ENCODE data around the gene NLRP11. TPM values are rescaled to one million over a fixed set of nuclear protein-coding genes. Genes with fewer than 3 reads are reported as not detected.

Gene NLRP11
- under 1 TPM in 1 of 2 donors, not detected in 1; 0.11 TPM for total RNA-seq

GRCh38 chr19:55831846-55832245 is at the start of gene NLRP11:
TSS of gene NLRP11 (minus strand) at chr19:55831999. CDS start at chr19:55818174, 13,825 bp downstream.
- no peaks in the 10 kb centered on the region for H3K36me3 Mint-ChIP-seq (ENCODE audit: low read depth)
- H3K4me3 Mint-ChIP-seq, result no peak within 1 kb of the TSS
- H3K9me3 Mint-ChIP-seq, result no peaks in the 10 kb centered on the region
- H3K27me3 Mint-ChIP-seq, result peaks cover 5% of the 10 kb centered on the region
- no peaks in the 10 kb centered on the region for H3K4me1 Mint-ChIP-seq
- no peak for ATAC-seq (replicated peaks)
- H3K27ac Mint-ChIP-seq, result no peak within 1 kb of the TSS

GRCh38 chr19:55877211-55877610 is 45.4 kb upstream of the NLRP11 start:
- H3K9me3 Mint-ChIP-seq, result peaks cover 16% of the 10 kb centered on the region
- ATAC-seq (replicated peaks), result no peak
- no peak overlapping the region for H3K4me3 Mint-ChIP-seq
- no peaks in the 10 kb centered on the region for H3K36me3 Mint-ChIP-seq (ENCODE audit: low read depth)
- no peaks in the 10 kb centered on the region for H3K4me1 Mint-ChIP-seq
- H3K27ac Mint-ChIP-seq, result no peak overlapping the region
- peaks cover 4% of the 10 kb centered on the region for H3K27me3 Mint-ChIP-seq

- no peak for ATAC-seq (replicated peaks)
- Mint-ChIP-seq H3K4me1 (no peaks in the 10 kb centered on the region), H3K27me3 (peaks cover 4% of the 10 kb centered on the region), H3K27ac (no peak overlapping the region), H3K36me3 (ENCODE audit: low read depth) (no peaks in the 10 kb centered on the region), H3K4me3 (no peak overlapping the region), H3K9me3 (peaks cover 4% of the 10 kb centered on the region)
These were observed 38.9 kb upstream of the NLRP11 start for GRCh38 chr19:55870736-55871135.

GRCh38 chr19:55867101-55867500 is 35.3 kb upstream of the NLRP11 start:
- Mint-ChIP-seq H3K9me3 (peaks cover 7% of the 10 kb centered on the region), H3K27ac (no peak overlapping the region), H3K27me3 (peaks cover 4% of the 10 kb centered on the region), H3K4me1 (no peaks in the 10 kb centered on the region), H3K36me3 (ENCODE audit: low read depth) (no peaks in the 10 kb centered on the region), H3K4me3 (no peak overlapping the region)
- no peak for ATAC-seq (replicated peaks)

- H3K4me1 Mint-ChIP-seq, result no peaks in the 10 kb centered on the region
- peaks cover 4% of the 10 kb centered on the region for H3K27me3 Mint-ChIP-seq
- H3K27ac Mint-ChIP-seq, result no peak overlapping the region
- no peak for ATAC-seq (replicated peaks)
- no peaks in the 10 kb centered on the region for H3K36me3 Mint-ChIP-seq (ENCODE audit: low read depth)
- no peak overlapping the region for H3K4me3 Mint-ChIP-seq
- peaks cover 7% of the 10 kb centered on the region for H3K9me3 Mint-ChIP-seq
These were observed 34.7 kb upstream of the NLRP11 start for GRCh38 chr19:55866521-55866920.

GRCh38 chr19:55858969-55859368 is 27.2 kb upstream of the NLRP11 start:
- H3K4me3 Mint-ChIP-seq, result no peak overlapping the region
- peaks cover 4% of the 10 kb centered on the region for H3K27me3 Mint-ChIP-seq
- no peaks in the 10 kb centered on the region for H3K36me3 Mint-ChIP-seq (ENCODE audit: low read depth)
- H3K9me3 Mint-ChIP-seq, result no peaks in the 10 kb centered on the region
- ATAC-seq (replicated peaks), result no peak
- H3K4me1 Mint-ChIP-seq, result no peaks in the 10 kb centered on the region
- no peak overlapping the region for H3K27ac Mint-ChIP-seq

- H3K36me3 Mint-ChIP-seq (ENCODE audit: low read depth), result no peaks in the 10 kb centered on the region
- H3K4me1 Mint-ChIP-seq, result no peaks in the 10 kb centered on the region
- ATAC-seq (replicated peaks), result no peak
- no peak overlapping the region for H3K4me3 Mint-ChIP-seq
- no peak overlapping the region for H3K27ac Mint-ChIP-seq
- peaks cover 4% of the 10 kb centered on the region for H3K27me3 Mint-ChIP-seq
- H3K9me3 Mint-ChIP-seq, result no peaks in the 10 kb centered on the region
These were observed 26.6 kb upstream of the NLRP11 start for GRCh38 chr19:55858401-55858800.

- Mint-ChIP-seq H3K4me3 (no peak overlapping the region), H3K9me3 (no peaks in the 10 kb centered on the region), H3K27ac (no peak overlapping the region), H3K36me3 (ENCODE audit: low read depth) (no peaks in the 10 kb centered on the region), H3K4me1 (no peaks in the 10 kb centered on the region), H3K27me3 (peaks cover 4% of the 10 kb centered on the region)
- ATAC-seq (replicated peaks), result no peak
These were observed 26.2 kb upstream of the NLRP11 start for GRCh38 chr19:55857974-55858373.

GRCh38 chr19:55857149-55857548 is 25.4 kb upstream of the NLRP11 start:
- Mint-ChIP-seq H3K27ac (no peak overlapping the region), H3K9me3 (no peaks in the 10 kb centered on the region), H3K36me3 (ENCODE audit: low read depth) (no peaks in the 10 kb centered on the region), H3K27me3 (peaks cover 4% of the 10 kb centered on the region), H3K4me3 (no peak overlapping the region), H3K4me1 (no peaks in the 10 kb centered on the region)
- no peak for ATAC-seq (replicated peaks)

GRCh38 chr19:55855160-55855559 is 23.4 kb upstream of the NLRP11 start:
- no peaks in the 10 kb centered on the region for H3K36me3 Mint-ChIP-seq (ENCODE audit: low read depth)
- no peak for ATAC-seq (replicated peaks)
- no peaks in the 10 kb centered on the region for H3K4me1 Mint-ChIP-seq

GRCh38 chr19:55838906-55839305 is 7.1 kb upstream of the NLRP11 start:
- Mint-ChIP-seq H3K9me3 (peaks cover 2% of the 10 kb centered on the region), H3K27ac (no peak overlapping the region), H3K4me3 (no peak overlapping the region), H3K36me3 (ENCODE audit: low read depth) (no peaks in the 10 kb centered on the region), H3K27me3 (no peaks in the 10 kb centered on the region), H3K4me1 (no peaks in the 10 kb centered on the region)
- no peak for ATAC-seq (replicated peaks)

More at GRCh38 chr19:55855160-55855559, 23.4 kb upstream of the NLRP11 start:
- peaks cover 4% of the 10 kb centered on the region for H3K27me3 Mint-ChIP-seq
- no peaks in the 10 kb centered on the region for H3K9me3 Mint-ChIP-seq
- H3K4me3 Mint-ChIP-seq, result no peak overlapping the region
- H3K27ac Mint-ChIP-seq, result no peak overlapping the region

- H3K4me1 Mint-ChIP-seq, result no peaks in the 10 kb centered on the region
- H3K36me3 Mint-ChIP-seq (ENCODE audit: low read depth), result no peaks in the 10 kb centered on the region
- no peak overlapping the region for H3K27ac Mint-ChIP-seq
- H3K4me3 Mint-ChIP-seq, result no peak overlapping the region
- ATAC-seq (replicated peaks), result no peak
- no peaks in the 10 kb centered on the region for H3K27me3 Mint-ChIP-seq
- no peaks in the 10 kb centered on the region for H3K9me3 Mint-ChIP-seq
These were observed 6.5 kb upstream of the NLRP11 start for GRCh38 chr19:55838251-55838650.

- Mint-ChIP-seq H3K4me1 (no peaks in the 10 kb centered on the region), H3K36me3 (ENCODE audit: low read depth) (no peaks in the 10 kb centered on the region), H3K4me3 (no peak within 1 kb of the TSS), H3K9me3 (no peaks in the 10 kb centered on the region), H3K27me3 (no peaks in the 10 kb centered on the region), H3K27ac (no peak within 1 kb of the TSS)
- ATAC-seq (replicated peaks), result no peak
These were observed 4.5 kb upstream of the NLRP11 start, which contains the start of gene NLRP4 for GRCh38 chr19:55836340-55836739. TSS of gene NLRP4 (plus strand) at chr19:55836540. CDS start at chr19:55852081, 15,541 bp downstream.

- H3K27me3 Mint-ChIP-seq, result peaks cover 5% of the 10 kb centered on the region
- no peak for ATAC-seq (replicated peaks)
- no peaks in the 10 kb centered on the region for H3K36me3 Mint-ChIP-seq (ENCODE audit: low read depth)
These were observed 877 bp upstream of the NLRP11 start for GRCh38 chr19:55832676-55833075.

GRCh38 chr19:55830656-55831055 is 1.1 kb downstream of the NLRP11 start:
- Mint-ChIP-seq H3K4me3 (no peak overlapping the region), H3K4me1 (no peaks in the 10 kb centered on the region), H3K36me3 (ENCODE audit: low read depth) (no peaks in the 10 kb centered on the region), H3K27me3 (peaks cover 5% of the 10 kb centered on the region), H3K9me3 (no peaks in the 10 kb centered on the region), H3K27ac (no peak overlapping the region)
- no peak for ATAC-seq (replicated peaks)

More at GRCh38 chr19:55832676-55833075, 877 bp upstream of the NLRP11 start:
- Mint-ChIP-seq H3K4me1 (no peaks in the 10 kb centered on the region), H3K27ac (no peak overlapping the region), H3K9me3 (no peaks in the 10 kb centered on the region), H3K4me3 (no peak overlapping the region)

GRCh38 chr19:55820037-55820436 is 11.8 kb downstream of the NLRP11 start:
- no peaks in the 10 kb centered on the region for H3K36me3 Mint-ChIP-seq (ENCODE audit: low read depth)
- no peaks in the 10 kb centered on the region for H3K4me1 Mint-ChIP-seq
- ATAC-seq (replicated peaks), result no peak
- H3K9me3 Mint-ChIP-seq, result no peaks in the 10 kb centered on the region
- peaks cover 10% of the 10 kb centered on the region for H3K27me3 Mint-ChIP-seq
- H3K27ac Mint-ChIP-seq, result no peak overlapping the region
- no peak overlapping the region for H3K4me3 Mint-ChIP-seq

All from activated T-helper 17 cell treated with anti-CD3 and anti-CD28 coated beads, Interleukin-2, amount 50 U/mL, for 72 hours (primary cell).